ENCODE data around the gene MCF2L. TPM values are rescaled to one million over a fixed set of nuclear protein-coding genes. Genes with fewer than 3 reads are reported as not detected.

Gene MCF2L
- total and polyA plus RNA-seq, 7 experiments from 2014 or later = 0.51 to 32.6 (median 19.7) TPM

GRCh38 chr13:113148940-113149503, 180.0 kb downstream of the MCF2L start:
- CTCF ChIA-PET = no interaction called here
- POLR2A ChIA-PET = no interaction called here
- intact Hi-C loops (cut with micrococcal nuclease) = no loop called here
- Histone ChIP-seq H3K4me1 (ENCODE audit: control insufficient read depth in 2 of 2, insufficient read depth in 2 of 2, low read length in 2 of 2) (peaks cover 15 to 16% of the 10 kb centered on the region in 2 donors), H3K27ac (ENCODE audit: low read depth, low read length) (no peak overlapping the region), H3K4me3 (ENCODE audit: low read length) (no peak overlapping the region), H3K9me3 (ENCODE audit: control insufficient read depth in 2 of 3, low read length in 3 of 3) (no peaks in the 10 kb centered on the region), H3K27me3 (ENCODE audit: control insufficient read depth in 2 of 2, insufficient read depth in 2 of 2, low read length in 2 of 2) (no peaks in the 10 kb centered on the region), H3K36me3 (ENCODE audit: control insufficient read depth in 2 of 3, insufficient read depth in 3 of 3, low read length in 3 of 3) (no peaks in the 10 kb centered on the region)
- Mint-ChIP-seq H3K36me3 (peaks cover 0 to 6% (median 0%) of the 10 kb centered on the region in 5 donors), H3K27ac (no peak overlapping the region), H3K9me3 (peaks cover 0 to 11% (median 0%) of the 10 kb centered on the region in 11 donors), H3K27me3 (peaks cover 0 to 17% (median 7%) of the 10 kb centered on the region in 5 donors), H3K4me3 (no peak overlapping the region), H3K4me1 (peaks cover 9 to 18% (median 15%) of the 10 kb centered on the region in 7 donors)
- DNase-seq (no peak), ATAC-seq (no peak)

Other genes with a start within 250 kb of the MCF2L start
- gene F7, start 136.6 kb downstream of the MCF2L start, total RNA-seq = under 1 TPM in 1 of 5 experiments, not detected in 4; 0.40 TPM
- not detected for gene F7, start 136.6 kb downstream of the MCF2L start, polyA plus RNA-seq
- not detected for gene F10, start 153.6 kb downstream of the MCF2L start, total RNA-seq
- not detected for gene F10, start 153.6 kb downstream of the MCF2L start, polyA plus RNA-seq
- under 1 TPM in 1 of 5 experiments, not detected in 4; 0.24 TPM for gene PROZ, start 189.4 kb downstream of the MCF2L start, total RNA-seq
- gene PROZ, start 189.4 kb downstream of the MCF2L start, polyA plus RNA-seq = not detected
- 10 to 100 TPM; 44.2 to 83.7 (median 77.1) TPM for gene PCID2, start 239.5 kb downstream of the MCF2L start, total RNA-seq
- gene PCID2, start 239.5 kb downstream of the MCF2L start, polyA plus RNA-seq = 10 to 100 TPM; 62.9 to 84.4 TPM
- gene CUL4A, start 240.4 kb downstream of the MCF2L start, total RNA-seq = 10 to 100 TPM; 69.2 to 94.7 (median 82.3) TPM
- gene CUL4A, start 240.4 kb downstream of the MCF2L start, polyA plus RNA-seq = 10 to 100 TPM; 35.0 to 61.2 TPM

All from naive thymus-derived CD4-positive, alpha-beta T cell (primary cell).